GM12864 (cell line): ENCODE data around the gene BMERB1.
"Not testable (repeated sequence)": the region's sequence is repeated elsewhere in the genome, so short reads cannot be mapped to it uniquely, and the experiment has no call there.

Experiments
- DNase-seq: peaks from one replicate; pipeline ENCODE4 v3.0.0-alpha.2; 2011; ENCODE audit warnings: low read depth
- H3K4me3 ChIP-seq: 2 replicates; pipeline ENCODE4 v1.5.1; 2011; ENCODE audit warnings: mild to moderate bottlenecking, low read depth, low read length, control low read depth
- TF ChIP-seq, protein P1 (sequence below): IDR thresholded peaks from 2 replicates; pipeline ENCODE4 v1.5.1; 2011; ENCODE audit warnings: low read depth, mild to moderate bottlenecking, moderate library complexity, low read length, control low read depth, inconsistent platforms; ENCODE audit errors: missing control alignments

The BMERB1 gene

DNA sequence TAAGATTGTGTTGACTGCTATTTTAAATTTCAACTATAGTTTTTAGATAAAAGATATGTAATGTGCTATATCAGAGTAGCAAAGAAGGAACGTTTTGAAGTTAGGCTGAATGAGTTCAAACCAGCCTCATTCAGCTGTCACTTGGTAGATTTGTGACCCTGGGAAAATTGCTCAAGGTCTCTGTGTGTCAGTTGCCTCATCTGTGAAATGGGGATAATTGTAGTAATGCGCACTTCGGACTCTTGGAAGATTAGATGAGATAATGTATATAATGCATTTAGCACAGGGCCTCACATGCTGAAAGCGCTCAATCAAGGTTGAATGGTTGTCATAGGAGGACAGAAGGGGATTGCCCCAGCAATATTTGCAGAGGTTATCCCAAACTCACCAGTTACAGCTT, 4.7 kb downstream of the BMERB1 start:
- no peak overlapping the region for H3K4me3 ChIP-seq
- DNase-seq: no peak
- TF ChIP-seq, protein P1, sequence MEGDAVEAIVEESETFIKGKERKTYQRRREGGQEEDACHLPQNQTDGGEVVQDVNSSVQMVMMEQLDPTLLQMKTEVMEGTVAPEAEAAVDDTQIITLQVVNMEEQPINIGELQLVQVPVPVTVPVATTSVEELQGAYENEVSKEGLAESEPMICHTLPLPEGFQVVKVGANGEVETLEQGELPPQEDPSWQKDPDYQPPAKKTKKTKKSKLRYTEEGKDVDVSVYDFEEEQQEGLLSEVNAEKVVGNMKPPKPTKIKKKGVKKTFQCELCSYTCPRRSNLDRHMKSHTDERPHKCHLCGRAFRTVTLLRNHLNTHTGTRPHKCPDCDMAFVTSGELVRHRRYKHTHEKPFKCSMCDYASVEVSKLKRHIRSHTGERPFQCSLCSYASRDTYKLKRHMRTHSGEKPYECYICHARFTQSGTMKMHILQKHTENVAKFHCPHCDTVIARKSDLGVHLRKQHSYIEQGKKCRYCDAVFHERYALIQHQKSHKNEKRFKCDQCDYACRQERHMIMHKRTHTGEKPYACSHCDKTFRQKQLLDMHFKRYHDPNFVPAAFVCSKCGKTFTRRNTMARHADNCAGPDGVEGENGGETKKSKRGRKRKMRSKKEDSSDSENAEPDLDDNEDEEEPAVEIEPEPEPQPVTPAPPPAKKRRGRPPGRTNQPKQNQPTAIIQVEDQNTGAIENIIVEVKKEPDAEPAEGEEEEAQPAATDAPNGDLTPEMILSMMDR: no peak

DNA sequence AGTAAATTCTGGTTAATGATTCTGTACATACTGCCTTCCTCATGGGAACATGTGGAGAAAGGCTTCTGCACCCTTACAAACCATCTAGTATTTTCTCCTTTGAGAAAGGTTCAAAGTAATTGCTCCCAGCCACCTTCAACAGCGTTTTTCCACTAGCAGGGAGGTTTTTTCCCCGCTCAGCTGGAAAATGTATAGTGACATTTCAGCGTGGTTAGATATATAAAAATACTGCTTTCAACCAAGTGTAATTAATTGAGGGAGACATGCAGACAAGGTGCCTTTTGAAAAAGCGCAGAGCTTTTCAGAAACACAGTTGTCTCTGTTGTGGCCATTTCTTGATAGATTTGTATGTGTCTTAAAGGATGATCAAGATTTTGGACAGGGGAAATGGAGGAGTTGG, 5.1 kb downstream of the BMERB1 start:
- H3K4me3 ChIP-seq: no peak overlapping the region
- no peak for DNase-seq
- TF ChIP-seq, protein P1: no peak

DNA sequence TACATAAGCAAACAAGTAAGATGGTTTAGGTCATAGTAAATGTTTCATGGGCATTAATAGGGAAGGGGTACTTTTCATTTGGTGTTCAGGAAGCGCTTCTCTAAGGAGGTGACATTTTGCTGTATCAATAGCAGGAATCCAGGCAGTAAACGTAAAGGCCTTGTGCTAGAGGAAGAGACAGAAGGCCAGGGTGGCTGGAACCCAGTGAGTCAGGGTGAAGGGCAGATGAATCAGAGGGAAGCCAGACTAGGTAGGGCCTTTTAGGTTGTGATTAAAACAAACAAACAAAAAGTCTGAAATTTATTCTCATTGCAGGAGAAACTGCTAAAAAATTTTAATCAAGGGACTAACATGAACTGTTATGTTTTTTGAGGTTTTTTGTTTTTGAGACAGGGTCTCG, 6.5 kb downstream of the BMERB1 start:
- no peak overlapping the region for H3K4me3 ChIP-seq
- TF ChIP-seq, protein P1: no peak
- DNase-seq: no peak

DNA sequence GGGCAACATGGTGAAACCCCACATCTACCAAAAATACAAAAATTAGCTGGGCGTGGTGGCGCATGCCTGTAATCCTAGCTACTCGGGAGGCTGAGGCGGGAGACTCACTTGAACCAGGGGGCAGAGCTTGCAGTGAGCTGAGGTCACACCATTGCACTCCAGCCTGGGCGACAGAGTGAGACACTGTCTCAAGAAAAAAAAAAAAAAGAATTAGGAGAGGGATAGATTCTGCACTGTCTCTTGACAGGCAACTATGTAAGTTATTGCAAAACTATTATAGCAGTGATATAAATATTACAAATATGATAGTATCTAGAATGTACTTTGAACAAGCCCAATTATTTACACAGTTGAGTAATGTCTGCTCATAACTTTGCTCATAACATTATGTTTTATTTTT, 7.8 kb downstream of the BMERB1 start:
- DNase-seq, H3K4me3 ChIP-seq: not testable (repeated sequence)

DNA sequence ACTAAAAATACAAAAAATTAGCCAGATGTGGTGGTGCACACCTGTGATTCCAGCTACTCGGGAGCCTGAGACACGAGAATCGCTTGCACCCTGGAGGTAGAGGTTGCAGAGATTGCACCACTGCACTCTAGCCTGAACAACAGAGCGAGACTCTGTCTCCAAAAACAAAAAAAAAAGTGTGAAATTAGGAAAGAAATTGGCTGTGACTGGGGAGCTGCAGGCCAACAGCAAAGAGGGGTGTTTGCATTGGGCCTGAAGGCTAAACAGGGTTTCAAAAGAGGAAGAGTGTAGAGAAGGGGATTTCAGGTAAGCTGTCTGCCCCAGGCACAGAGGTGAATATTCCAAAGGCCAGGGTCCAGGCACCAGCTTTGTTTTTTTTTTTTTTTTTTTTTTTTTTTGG, 9.4 kb downstream of the BMERB1 start:
- no peak overlapping the region for H3K4me3 ChIP-seq
- TF ChIP-seq, protein P1: no peak
- DNase-seq: no peak

DNA sequence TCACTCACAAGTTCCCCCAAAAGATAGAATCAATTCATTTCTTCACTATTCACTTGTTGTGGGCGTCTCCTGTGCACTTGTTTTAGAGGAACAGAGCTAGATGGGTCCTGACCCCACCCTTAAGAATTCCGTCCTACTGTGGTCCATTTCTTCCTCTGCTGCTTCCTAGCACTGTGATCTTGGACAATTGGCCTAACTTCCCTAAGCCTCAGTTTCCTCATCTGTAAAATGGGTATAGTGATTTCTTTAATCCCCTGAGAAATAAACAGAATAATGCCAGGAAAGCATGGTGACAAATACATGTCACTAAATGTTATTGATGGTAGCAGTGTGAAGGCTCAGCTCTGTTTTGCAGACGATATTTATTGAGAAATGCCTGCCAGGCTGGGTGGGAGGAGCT, 9.9 kb downstream of the BMERB1 start:
- H3K4me3 ChIP-seq: no peak overlapping the region
- no peak for DNase-seq
- TF ChIP-seq, protein P1: no peak

DNA sequence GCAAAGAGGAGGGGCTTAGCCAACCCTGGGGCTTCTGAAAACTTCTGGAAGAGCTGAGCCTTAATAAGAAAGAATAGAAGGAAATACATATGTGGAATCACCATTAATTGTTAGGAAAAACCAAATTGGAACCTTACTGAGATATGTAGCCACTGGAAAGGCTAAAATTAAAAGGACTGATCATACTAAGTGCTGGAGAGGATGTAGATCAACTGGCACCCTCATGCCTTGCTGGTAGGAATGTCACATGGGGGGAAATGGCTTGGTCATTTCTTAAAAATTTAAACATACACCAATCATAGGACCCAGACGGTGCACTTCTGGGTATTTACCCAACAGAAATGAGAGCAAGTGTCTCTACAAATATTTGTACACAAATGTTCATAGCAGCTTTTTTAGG, 11.1 kb downstream of the BMERB1 start:
- H3K4me3 ChIP-seq: no peak overlapping the region
- DNase-seq: no peak
- TF ChIP-seq, protein P1: no peak

DNA sequence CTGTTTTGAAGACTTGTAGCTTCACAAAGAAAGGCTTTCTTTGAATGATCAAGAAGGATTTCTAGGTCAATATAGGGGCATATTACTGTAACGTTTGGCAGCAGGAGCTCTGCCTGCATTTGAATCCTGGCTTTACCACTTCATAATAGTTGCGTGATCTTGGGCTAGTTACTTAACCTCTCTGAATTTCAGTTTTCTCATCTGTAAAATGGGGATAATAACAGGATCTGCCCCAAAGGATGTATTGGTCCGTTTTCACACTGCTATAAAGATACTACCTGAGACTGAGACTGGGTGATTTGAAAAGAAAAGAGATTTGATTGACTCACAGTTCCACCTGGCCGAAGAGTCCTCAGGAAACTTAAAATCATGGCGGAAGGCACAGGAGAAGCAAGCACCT, 12.5 kb downstream of the BMERB1 start:
- DNase-seq: no peak
- TF ChIP-seq, protein P1: no peak
- no peak overlapping the region for H3K4me3 ChIP-seq
